GM03348 (cell line): ENCODE data around the gene TH.

Source experiments
- DNase-seq: peaks from one replicate; pipeline ENCODE4 v3.0.0; 2012; ENCODE audit warnings: low spot score

TH gene

DNA sequence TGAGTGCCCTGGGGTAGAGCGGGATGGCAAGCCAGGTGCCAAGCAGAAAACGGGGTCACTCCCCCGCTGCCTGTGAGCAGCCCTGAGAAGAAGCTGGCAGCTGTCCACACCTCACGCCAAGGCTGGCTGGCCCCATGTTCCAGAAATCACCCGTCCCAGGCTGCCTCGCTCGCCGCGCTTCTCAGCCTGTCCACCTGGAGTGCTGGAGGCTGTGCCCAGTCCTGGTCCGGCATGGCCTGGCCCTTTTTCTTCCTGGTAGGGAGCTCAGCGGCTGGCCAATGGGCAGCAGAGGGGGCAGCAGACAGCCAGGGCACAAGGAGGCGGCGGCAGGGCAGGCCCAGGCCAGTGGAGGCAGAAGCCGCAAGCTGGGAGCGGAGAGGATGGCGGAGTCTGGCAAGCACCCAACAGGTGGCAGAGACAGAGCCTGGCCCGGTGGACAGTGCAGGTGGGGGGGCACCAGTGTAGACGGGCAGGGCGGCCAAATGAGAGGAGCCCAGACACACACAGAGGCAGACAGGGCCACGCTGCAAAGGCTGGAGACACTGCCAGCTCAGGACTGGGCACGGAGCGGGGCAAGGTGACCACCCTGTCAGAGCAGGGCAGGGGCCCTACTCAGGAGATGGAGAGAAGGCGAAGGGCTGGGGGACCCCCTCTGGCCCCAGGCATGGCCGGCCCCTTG lies 37.2 kb upstream of the TH start:
- no peak for DNase-seq

DNA sequence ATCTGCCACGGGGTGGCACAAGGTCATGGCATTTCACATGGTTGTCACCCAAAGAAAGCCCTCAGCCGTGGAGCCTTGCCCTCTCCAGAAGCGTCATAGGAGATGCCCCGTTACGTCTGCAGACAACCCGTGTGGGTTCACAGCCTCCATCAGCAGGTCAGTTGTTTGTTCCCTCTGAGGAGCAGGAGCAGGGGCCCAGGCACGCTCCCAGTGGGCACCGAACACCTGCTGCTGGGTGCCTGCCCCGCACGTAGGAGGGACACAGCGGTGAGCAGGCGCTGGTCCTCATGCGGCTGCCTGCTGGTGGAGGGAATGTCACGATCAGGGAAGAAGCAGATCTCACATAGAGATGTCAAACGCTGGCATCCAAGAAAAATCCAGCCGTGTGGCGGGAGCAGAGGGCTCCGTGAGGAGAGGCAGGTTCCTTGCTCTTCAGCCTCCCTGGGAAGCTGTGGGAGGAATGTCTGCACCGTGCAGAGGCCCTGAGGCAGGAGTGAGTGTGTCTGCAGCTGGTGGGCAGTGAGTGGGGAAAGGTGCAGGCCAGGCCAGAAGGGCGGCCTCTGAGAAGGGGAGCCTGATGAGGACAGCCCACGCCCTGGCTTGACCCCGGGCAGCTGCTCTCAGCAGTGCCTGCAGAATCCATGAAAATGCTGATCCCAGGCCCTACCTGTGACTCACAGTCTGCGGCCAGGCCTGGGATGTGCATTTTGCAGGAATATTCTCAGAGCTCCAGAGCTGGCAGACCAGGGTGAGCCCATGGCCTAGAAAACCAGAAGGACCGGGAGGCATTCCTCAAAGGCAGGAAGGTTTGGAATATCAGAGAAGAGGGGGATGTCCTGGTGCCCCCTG lies 36.4 kb upstream of the TH start:
- no peak for DNase-seq

DNA sequence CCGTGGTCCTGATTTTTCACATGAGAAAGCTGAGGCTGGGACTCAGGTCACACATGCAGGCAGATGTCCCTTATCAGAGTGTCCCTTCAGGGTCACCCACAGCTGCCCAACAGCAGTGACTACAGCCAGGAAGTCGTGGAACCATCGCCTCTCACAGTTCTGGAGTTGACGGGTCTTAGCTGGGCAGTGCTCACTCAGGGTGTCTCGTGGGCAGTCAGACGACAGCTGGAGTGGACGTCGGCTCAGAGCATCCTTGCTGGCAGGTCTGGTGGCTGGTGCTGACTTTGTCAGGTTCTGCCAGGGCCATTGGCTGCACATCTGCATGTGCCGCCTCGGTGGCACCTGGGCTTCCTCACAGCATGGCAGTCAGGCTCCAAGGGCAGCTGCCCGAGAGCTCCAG lies 35.6 kb upstream of the TH start:
- no peak for DNase-seq

DNA sequence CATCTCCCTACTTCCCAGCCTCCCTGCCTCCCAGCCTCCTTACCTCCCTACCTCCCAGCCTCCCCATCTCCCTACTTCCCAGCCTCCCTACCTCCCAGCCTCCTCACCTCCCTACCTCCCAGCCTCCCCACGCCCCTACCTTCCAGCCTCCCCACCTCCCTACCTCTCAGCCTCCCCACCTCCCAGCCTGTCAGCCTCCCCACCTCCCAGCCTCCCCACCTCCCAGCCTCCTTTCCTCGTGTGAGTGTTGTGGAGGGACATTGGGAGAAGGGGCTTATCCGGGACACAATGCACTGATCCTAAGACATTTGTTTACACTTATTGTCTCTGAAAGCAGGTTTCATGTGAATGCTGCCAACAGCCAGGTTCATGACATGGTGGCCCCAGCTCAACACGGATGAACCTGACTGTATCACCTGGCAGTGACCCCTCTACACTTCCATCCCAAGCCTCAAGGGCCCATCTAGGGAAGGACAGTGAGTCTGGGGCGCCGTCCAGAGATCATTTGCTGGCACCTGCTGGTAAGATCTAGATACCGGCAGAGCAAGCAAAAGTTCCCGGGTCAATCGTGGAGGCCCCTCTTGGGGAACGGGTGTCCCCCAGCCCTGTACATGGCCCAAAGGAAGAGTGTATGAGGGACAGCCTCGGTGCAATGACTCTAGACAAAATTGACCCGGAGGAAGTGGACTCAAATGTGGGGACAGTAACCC lies 34.5 kb upstream of the TH start:
- no peak for DNase-seq

DNA sequence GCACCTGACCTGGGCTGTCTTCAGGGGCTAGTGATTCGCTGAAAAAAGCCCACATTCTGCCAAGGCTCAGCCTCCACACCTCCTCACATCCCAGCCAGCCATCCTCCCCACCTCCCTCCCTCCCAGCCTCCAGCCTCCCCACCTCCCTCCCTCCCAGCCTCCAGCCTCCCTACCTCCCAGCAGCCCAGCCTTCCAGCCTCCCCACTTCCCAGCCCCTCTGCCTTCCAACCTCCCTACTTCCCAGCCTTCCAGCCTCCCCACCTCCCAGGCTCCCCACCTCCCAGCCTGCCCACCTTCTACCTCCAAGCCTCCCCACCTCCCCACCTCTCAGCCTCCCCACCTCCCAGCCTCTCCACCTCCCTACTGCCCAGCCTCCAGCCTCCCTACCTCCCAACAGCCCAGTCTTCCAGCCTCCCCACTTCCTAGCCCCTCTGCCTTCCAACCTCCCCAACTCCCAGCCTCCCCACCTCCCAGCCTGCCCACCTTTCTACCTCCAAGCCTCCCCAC lies 33.7 kb upstream of the TH start:
- no peak for DNase-seq

DNA sequence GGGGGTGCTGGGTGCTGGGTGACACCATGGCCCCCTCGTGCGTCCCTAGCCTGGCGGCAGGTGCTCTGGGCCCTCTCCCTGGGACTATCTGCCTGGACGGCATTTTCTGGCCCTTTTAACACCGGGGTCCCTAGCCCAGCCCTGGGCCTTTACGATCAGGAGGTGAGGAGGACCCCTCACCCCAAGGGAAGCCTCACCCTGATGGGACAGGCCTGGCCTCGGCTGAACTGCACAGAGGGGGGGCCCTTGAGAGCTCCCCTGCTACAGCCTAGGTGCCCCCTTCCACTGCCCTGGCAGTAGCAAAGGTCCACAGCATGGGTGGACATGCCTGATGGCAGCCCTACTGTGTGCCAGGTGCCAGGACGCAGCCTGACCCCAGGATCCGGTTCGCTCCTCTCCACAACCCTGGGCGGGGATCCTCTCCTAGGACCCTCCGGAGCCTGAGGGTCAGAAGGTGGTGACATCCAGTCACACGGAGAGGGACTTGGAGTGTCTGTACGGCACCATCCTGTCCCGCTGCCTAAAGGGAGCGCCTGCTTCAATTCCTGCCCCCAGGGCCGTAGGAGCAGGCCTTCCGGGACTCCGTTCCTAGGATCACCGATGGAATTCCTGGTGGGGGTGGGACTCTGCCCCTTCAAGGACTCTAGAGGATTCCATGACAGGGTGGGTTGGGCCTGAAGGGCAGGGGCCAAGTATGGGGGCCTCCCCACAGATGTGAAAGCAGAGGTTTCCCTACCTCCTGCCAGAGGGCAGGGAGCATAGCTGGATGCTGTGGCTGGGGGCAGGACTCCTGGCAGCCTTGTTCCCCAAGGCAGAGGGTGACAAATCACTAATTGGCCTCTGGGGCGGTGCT lies 33.0 kb upstream of the TH start:
- DNase-seq: no peak

DNA sequence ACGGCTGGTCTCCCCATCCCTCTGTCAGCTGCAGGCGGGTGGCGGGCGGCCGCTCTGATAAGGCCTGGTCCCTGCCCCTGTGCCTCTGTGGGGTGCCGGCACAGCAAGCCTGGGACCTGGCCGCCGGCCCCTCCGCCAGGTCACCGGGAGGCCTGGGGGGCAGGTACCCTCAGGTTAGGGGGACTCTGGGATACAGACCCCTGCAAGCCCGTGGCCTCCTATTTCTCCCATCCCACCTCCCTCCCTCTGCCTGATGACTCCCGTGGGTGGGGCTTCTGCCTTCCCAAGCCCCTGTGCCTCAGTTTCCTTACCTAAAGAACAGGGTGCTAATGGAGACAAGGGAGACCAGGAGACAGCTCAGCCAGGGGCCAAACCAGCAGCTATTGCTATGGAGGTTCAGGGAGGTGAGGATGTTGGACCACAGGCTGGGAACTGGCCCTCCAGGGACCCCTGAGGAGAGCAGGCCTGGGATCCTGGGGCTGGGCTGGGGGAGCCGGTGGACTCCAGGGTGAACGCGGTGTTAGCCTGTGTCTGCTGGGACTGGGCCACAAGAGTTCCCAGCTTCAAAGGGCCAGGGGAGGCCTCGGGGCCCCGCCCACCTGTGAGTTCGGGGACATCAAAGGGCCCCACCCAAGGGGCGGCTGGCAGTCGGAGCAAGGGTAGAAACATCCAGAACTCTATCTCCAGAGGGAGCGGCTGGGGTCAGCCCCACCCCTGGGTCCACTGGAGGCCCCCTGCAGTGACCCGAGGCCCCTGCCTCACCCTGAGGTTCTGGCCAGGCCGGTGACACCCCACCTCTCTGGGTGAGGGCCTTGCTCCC lies 32.0 kb upstream of the TH start:
- no peak for DNase-seq

DNA sequence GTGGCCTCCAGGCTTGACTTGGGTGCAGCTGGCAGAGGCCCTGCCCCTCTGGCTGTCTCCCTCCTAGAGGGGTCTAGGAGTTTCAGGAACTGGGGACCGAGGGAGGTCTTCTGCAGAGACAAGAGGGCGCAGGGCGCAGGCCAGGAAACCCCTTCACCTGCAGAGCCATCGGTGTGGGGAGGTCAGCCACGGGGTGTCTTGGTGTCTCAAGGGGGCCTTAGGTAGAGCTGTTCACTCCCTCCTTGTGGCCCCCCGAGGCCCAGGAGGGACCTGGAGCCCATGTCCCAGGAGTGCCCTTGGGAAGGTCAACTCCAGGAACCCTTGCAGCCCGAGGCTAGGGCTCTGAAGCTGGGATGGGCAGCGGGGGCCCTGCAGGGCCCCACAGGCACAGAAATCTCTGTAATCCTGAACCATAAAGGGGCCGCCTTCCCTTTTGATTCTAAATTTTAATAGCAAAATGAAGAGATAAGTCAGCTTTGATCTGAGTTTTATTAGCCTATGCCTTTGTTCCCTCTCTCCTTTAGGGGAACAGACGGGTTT lies 31.4 kb upstream of the TH start:
- DNase-seq: no peak

DNA sequence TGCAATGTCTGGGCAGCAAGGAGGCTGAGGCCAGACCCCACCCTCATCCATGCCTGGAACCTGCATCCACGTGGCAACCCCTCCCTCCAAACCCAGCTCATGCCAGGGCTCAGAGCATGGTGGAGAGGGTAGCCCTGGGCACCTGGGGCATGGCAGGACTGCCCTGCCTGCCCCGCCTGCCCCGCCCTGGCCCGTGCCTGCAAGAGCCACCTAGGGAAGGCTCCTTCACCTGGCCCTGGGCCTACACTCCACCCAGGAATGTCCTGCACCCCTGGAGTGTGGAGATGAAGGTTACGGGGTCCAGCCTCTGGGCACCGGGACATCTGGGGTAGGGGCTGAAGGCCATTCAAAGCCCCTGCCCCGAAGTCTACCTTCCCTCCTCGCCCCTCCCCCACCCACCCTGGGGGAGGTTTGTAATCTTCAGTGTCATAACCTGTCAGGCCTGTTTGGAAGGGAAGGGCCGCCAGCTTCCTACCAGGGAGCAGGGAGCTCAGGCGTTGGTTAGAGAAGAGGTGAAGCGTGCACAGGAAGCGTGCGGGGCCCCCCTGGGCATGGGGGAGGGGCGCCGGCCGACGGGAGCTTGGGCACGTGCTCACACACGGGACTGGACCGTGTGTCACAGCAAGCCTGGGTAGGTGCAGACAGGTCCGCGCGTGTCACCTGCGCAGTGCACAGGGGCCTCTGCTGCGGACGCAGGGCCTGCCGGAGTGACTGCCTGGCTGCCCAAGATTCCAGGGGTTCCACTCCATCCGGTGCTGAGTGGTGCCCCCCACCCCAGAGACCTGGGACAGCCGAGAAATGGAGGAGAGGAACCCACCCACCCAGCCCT lies 30.7 kb upstream of the TH start:
- no peak for DNase-seq

DNA sequence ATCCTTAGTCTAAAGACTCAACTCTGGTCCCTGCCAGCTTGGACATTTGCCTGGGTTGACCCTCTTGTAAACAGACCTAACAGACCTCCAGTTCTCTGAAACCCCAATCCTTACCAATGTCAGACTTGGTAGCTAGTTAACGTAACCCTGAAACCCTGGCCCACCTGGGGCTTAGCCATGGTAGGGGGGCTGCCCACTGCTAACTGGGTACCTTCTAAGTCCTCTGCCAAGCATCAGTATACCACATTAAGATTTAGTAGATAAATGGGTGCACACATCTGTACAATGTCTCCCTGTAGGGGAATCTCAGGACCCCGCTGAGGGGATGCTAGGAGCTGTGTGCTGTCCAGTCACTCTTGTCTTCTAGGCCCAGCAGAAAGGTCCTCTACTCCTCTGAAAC lies 29.9 kb upstream of the TH start:
- DNase-seq: no peak

DNA sequence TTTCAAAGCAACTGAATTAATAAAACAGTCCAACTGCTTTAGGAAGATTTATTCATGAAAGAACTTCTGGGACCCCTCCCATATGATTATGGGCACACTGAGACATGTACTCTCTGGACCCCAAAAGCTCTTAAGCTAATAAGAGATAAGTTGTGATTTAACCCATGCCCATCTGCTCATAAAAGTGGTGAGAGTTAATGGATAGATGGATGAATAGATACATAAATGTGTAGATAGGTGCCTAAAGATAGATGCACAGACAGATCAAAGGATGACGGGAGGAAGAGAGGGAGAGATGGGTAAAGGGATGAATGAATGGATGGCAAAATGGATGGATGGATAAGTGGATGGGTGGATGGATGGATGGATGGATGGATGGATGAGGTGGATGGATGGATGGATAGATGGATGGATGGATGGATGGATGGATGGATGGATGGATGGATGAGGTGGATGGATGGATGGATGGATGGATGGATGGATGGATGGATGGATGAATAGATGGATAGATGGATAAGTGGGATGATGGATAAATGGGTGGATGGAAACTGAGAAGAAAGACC lies 29.4 kb upstream of the TH start:
- DNase-seq: no peak

DNA sequence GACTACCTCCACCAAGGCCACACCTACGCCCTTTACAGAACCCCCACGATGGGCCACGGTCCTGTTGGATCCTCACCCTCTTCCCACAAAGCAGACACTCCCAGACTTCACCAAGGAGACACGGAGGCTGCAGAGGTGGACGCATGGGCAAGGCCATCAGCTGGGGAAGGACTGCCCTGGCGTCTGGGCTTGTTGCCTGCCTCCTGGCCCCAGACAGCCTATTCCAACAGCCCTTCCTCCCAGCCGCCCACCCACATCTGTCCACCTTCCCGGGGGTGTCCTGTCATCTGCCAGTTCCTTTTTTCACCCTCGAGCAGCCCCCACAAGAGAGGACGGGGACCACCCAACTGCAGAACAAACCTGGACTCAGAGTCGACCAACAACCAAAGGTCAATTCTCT lies 28.9 kb upstream of the TH start:
- DNase-seq: no peak

DNA sequence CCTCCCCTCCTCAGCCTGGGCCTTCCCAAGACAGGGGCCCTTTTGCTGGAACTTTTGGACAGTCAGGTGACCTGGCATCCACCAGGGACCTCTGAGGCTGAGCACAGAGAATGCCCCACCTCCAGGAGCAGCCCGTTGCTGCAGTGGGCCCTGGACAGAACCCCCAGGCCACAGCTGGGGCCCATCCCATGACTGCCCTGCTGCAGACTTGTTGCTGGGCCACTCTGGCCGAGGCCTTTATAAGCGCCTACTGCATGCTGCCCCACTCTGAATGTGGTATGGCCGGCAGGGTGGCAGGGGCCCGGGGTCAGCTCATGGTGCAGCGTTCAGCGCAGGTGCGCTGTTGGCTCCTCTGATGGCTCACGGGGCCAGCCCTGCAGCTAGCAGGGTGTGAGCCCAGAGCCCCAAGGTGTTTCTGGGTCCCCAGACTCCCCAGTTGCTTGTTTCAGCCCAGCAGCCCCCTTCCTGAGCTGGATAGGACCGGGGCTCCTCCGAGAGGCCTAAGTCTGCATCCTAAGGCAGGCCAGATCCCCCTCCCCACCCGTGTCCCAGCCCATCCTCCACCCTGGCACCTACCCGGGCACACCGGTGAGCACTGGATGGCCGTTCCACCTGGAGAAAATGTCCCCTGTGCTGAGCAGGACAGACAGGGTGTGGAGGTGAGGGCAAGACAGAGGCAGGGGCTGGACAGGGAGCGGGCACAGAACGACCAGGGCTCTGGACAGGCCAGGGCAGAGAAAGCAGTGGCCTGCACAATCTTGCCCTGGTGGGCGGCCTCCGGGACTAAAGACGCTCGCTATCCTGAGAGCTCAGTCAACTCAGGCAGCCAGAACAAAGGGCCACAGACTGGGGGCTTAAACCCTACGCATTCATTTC lies 28.1 kb upstream of the TH start:
- DNase-seq: no peak

DNA sequence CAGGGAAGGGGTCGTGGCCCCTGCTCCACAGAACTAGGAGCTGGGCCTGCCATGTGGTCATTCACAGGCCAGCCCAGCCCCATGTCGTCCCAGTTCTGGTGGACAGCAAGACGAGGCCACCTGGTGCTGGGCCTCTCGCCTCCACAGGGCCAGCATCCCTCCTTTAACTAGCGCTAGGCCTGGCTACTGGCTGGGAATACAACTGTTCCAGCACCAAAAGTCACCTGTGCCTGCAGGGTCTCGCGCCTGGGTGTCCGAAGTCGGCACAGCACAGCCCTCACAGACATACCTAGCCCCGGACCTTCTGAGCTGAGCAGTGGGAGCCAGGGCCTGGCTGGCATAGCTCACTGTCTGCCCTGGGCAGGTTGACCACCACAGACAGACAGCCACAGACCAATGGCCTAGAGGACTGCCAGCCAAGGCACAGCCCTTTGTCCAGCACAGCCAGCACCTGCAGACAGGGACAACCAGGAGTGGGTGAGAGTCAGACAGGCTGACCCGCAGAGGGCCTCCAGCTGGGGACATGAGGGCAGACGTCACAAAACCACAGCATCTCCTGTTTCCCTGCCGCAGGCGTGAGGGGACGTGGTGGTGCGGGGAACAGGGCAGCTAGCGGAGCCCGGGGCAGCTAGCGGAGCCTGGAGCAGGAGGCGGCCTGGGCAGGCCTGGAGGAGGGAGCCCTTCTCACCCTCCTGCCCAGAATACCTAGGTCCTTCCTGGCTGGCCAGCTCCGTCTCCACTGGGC lies 27.2 kb upstream of the TH start:
- no peak for DNase-seq

DNA sequence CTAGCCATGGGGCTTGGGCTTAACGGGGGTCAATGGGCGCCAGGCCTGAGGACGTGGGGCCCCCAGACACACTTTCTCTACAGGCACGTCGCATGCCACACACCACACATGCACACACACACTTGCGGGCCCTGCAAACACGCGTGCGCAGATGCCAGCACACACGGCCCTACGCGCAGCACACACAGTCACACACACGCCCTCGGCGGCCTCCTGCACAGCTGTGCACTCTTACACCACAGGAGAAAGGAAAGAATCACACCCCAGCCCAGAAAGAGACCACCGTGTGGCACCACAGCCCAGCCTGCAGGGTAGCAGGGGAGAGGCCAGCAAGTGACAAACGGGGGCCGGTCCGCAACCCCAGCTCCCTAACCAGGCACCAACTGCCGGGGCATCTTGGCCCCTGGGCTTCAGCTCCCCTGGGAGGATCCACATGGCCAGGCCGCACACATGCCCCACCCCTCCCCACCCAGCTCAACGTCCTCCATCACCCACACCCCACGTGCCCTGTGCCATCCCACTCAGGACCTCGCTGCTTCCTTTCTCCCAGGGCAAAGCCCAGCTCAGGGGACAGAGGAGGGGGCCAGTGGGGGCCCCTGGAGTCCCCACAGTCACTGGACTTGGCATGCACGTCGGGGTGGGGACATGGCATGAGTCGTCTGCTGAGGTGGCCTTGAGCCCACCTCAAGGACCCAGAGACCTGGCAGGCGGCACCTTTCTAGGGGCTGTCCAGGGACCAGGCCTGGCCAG lies 26.3 kb upstream of the TH start:
- no peak for DNase-seq

DNA sequence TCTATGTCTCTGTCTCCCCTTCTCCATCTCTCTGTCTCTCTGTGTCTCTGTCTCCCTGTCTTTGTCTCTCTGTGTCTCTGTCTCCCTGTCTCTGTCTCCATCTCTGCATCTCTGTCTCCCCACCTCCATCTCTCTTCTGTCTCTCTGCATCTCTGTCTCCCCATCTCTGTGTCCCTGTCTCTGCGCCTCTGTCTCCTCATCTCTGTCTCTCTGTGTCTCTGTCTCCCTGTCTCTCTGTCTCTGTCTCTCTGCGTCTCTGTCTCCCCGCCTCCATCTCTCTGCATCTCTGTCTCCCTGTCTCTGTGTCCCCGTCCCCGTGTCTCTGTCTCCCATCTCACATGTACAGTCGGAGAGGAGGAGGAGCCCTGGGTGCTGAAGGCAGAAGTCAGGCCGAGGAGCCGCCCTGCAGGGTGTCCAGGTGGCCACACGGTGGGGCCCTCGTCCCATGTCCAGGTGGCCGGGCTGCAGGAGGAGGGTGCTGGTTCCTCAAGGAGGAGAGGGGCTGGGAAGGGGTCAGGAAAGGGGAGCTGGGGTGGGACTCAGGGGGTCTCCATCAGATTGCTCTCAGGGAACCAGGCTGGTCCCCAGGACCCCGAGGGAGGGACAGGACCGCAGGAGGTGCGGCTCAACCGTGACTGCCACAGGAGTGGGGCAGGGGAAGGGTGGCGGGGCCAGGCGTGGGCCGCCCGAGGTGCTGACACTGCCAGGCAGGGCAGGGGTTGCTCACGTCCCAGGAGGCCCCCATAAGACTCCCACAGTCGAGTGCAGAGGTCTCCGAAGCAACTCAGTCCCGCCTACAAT lies 25.6 kb upstream of the TH start:
- DNase-seq: peak; percentile 91
